Rectal smooth muscle tissue (tissue), 1 donor: ENCODE measurements around the gene OR10G7.
"Not testable (repeated sequence)": the region's sequence is repeated elsewhere in the genome, so short reads cannot be mapped to it uniquely, and the experiment has no call there.

Source experiments
- H3K27ac ChIP-seq: one replicate; pipeline ENCODE4 v1.7.0; 2013; ENCODE audit warnings: low read depth, low read length, inconsistent platforms
- H3K27me3 ChIP-seq: one replicate; pipeline ENCODE4 v1.7.0; 2013; ENCODE audit warnings: low read length; ENCODE audit not compliant: control insufficient read depth, insufficient read depth
- H3K36me3 ChIP-seq: one replicate; pipeline ENCODE4 v1.7.0; 2013; ENCODE audit warnings: low read length; ENCODE audit not compliant: control insufficient read depth, insufficient read depth
- H3K4me1 ChIP-seq: one replicate; pipeline ENCODE4 v1.7.0; 2013; ENCODE audit warnings: low read length; ENCODE audit not compliant: control insufficient read depth, insufficient read depth
- H3K4me3 ChIP-seq: one replicate; pipeline ENCODE4 v1.7.0; 2013; ENCODE audit warnings: low read length
- H3K9ac ChIP-seq: one replicate; pipeline ENCODE4 v1.7.0; 2013; ENCODE audit warnings: low read length

OR10G7 gene

DNA sequence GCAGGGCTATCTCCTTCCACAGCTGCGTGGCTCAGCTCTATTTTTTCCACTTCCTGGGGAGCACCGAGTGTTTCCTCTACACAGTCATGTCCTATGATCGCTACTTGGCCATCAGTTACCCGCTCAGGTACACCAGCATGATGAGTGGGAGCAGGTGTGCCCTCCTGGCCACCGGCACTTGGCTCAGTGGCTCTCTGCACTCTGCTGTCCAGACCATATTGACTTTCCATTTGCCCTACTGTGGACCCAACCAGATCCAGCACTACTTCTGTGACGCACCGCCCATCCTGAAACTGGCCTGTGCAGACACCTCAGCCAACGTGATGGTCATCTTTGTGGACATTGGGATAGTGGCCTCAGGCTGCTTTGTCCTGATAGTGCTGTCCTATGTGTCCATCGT lies 25.3 kb downstream of the OR10G7 start:
- H3K27ac ChIP-seq, H3K4me1 ChIP-seq, H3K27me3 ChIP-seq: not testable (repeated sequence)

DNA sequence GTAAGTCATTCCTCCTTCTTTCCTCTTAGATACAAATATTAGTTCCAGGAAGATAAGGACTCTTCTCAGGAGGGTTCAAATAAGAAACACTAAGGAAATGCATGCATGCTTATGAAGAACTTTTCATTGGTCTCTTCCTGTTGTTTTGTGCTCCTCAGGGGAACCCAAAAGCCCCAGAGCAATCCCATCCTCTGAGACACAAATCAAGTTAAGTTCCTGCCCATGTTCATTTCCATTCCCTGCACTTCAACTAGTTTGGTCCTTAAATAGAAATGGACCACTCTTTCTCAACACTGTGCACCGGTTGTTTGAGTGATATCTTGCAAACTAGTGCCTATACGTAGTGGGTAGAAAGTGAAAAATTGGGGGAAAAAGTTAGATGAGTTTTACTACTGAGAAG lies 28.4 kb downstream of the OR10G7 start, which contains the start of gene OR10G4:
Gene OR10G4 (plus strand): TSS at position 301 of the 400 bp plus-strand sequence. CDS start 2,578 bp downstream, outside the sequence.
- Histone ChIP-seq H3K27ac (no peak within 1 kb of the TSS), H3K36me3 (no peaks in the 10 kb centered on the region), H3K4me1 (no peaks in the 10 kb centered on the region), H3K9ac (no peak within 1 kb of the TSS), H3K4me3 (no peak within 1 kb of the TSS), H3K27me3 (no peaks in the 10 kb centered on the region)

More for the DNA sequence above, 25.3 kb downstream of the OR10G7 start:
- H3K36me3 ChIP-seq, H3K4me3 ChIP-seq, H3K9ac ChIP-seq: not testable (repeated sequence)

- Histone ChIP-seq H3K9ac (no peak within 1 kb of the TSS), H3K36me3 (no peaks in the 10 kb centered on the region), H3K4me1 (no peaks in the 10 kb centered on the region), H3K27me3 (no peaks in the 10 kb centered on the region), H3K27ac (no peak within 1 kb of the TSS), H3K4me3 (no peak within 1 kb of the TSS)
Measured at GRCh38 chr11:123995119-123995518, 46.0 kb downstream of the OR10G7 start, which contains the start of gene OR10G6. TSS of gene OR10G6 (minus strand) at chr11:123995161. CDS start at chr11:123995161, 0 bp downstream.
